ENCODE data around the gene GTF3C1.

Gene GTF3C1

DNA sequence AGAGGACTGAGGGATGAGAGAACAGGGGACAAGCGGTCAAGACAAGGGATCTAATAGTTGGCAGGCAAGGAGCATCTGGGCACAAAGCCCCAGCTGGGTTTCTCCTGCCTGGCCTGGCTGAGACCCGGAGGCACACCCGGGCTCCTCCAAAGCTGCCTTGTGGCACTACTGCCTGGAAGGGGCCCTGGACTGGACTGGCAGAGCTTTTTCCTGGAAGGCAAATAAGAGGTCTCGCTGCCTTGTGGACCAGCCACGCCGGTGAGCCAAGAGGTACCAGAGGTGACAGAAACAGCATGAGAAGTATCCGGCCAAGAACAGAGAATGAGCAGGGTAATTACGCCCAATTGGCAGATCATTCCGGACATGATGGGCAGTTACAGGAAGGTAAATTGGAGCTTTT, 64.6 kb downstream of the GTF3C1 start:
- no peak for DNase-seq

DNA sequence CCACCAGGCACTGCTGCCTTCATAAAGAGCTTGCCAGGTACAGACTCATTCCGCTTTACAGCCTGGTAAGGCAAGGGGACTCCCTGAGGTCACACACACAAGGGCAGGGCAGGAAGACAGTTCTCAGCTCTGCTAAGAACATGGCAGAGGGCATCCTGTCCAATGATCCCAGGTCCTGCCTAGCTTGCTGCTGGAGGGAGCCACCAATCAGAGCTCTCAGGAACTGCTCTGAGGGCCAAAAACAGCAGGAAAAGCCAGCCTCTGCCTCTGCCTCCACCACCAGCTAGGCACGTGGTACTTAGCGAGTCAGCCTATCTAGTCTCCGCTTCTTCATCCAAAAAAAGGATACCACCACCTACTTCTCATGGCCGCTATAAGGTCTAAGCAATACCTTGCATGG, 66.1 kb downstream of the GTF3C1 start:
- DNase-seq, result no peak

DNA sequence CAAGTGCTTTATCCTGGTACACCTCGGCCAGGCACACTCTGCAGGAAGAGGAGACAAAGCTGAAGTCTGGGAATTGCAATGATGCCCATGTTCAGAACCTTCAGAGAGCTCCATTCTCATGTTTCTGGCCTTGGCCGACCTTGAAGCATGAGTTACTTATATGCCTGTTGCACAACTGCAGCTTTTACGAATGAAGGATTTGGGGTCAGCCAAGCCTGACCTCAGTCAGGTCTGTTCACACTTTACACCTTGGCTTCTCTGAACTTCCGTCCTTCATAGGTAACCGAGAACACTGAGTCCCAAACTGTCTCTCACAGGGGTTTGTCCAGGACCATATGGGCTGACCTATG, 66.7 kb downstream of the GTF3C1 start:
- no peak for DNase-seq

DNA sequence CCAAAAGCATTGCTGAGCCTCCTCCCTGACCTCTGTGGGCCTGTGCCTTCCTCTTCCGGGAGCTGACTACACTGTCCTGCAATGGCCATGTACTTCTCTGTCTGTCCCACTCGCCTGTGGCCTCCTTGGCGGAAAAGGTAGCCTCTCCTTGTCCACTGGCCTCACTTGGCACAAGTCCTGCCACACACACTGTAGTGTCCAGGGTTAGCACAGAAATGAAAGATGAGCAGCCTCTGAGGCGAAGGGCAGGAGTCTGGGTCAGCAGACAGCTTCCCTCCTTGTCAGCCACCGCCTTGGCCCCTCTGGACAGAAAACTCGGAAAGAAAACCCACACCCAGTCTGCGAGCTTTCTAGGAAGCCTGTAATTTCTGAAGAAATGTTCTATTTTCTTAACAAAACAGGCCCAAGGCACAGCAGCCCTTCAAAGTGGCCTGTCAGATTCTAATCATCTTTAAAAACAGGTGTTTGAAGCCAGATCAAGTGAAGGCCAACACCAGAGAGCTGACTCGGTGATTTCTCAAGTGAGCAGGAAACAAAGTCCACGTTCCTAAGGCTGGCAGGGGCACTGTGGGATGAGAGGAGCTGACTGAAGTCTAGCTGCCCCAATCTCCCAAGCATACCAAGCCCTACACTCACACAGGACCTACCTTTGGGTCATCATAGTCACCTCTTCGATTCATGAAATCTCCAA, 67.2 kb downstream of the GTF3C1 start:
- DNase-seq, result no peak

DNA sequence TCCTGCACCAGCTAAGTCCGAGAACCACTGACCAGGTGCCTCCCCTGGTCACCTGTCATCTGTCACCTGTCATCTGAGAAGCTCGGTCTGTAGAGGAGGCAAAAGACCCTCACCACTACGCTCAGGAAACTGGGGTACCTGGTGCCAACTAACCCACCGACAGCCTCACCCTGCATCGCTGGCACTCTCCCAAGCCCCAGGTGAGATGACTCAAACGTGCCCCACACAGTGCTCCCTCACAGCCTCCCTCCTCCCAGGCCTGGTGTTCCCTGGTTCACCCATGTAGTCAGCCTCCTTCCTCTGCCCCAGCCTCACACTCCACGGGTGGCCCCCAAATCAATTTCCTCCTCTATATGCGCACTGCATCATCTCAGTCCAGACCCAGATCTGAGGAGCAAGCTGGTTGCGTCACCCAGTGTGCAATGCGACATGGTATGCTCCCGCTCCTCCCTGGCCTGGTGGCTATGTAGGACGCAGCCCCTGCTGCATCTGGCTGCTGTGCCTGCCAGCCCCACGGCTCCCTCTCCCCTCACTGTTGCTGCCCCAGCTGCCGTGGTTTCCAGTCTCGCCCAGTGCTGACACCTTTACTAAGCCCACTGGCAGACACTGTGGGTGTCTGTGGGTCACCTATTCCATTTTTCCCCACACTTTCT, 68.3 kb downstream of the GTF3C1 start:
- DNase-seq, result no peak

DNA sequence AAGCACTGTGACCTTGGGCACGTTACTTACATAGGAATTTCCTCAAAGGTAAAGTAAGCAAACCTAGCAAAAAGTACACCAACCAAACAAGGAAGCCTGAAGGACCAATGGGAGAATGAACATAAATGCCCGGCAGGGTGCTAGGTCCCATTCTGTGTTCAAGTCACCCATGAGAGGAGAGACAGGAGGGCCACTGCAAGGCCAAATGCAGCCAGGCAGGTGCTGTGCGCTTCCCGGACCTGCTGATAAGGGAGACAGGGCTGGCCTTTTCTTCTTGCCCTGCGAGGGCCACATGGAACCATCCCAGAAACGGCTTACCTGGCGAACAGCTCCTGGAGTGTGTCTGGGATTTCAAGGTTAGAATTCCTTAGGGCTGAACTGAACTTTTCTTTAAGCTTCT, 69.0 kb downstream of the GTF3C1 start:
- no peak for DNase-seq

DNA sequence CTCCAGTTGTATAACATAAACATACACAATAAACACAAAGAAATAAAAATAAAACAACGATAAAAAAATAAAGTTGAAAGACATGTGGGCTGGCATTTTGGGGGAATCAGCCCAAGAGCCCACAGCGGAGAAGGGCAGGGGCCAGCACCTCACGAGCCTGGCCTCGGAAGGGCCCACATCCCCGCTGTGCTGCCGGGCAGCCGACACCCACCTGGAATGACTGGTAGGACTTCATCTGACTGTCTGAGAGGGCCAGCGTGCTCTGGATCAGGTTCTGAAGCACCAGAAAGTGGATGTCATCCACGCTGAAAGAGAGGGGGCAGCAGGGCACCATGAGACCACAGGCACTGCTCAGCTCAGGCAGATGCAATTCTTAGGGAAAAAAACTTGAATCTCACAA, 73.5 kb downstream of the GTF3C1 start:
- no peak for DNase-seq

DNA sequence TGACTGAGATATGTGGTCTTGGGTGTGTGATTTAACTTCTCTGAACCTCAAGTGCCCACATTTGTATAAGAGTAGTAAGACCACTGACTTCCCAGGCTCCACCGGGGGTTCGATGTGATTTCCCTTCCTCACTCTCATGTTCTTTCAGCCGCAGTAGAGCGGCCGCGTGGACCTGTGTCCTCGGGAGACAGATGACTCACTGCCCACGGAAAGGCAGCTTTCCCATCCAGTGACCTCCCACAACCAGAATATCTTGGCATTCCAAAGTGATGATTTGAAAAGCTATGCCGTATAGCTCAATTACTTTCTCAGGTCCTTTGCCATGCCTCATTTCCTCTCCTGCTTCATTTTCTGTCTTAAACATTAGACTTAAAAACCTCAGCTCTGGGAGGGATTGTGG, 74.2 kb downstream of the GTF3C1 start:
- DNase-seq, result no peak

DNA sequence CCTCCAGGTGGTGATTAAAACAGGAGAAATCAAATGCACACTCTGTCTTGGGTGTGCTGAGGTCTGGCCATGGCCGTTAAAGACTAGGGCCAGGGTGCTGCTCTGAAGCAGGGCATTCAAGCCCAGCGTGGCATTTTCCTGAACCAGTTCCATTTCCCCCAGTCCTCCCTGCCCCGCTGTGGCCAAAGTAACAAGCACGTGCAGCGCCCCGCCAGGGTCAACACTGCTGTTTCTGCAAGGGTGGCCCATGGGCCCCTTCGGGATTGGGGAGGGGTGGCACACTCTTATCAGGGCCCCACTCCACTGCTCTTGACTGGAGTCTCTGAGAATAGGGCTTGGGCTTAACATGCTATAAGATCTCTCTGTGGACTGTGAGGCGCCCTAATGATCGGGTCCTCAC, 74.8 kb downstream of the GTF3C1 start:
- DNase-seq, result no peak

DNA sequence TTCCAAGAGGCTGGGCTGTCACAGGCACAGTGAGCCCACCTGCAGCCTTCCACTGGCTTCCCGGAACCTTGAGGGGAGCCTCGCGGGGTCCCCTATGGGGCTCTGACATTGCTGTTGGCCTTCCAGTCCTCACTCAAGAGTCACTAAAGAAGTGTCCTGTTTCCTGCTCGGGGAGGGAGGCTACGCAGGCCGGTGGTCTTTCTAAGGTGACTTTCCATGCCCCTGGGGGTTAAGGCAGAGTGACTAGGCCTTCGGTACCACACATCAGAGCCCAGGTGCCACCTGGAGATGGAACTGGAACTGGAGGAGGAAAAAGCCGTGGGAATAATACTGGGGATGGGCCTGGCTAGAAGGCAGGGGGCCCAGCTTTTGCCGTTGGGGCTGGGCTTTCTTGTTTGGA, 75.7 kb downstream of the GTF3C1 start:
- no peak for DNase-seq

DNA sequence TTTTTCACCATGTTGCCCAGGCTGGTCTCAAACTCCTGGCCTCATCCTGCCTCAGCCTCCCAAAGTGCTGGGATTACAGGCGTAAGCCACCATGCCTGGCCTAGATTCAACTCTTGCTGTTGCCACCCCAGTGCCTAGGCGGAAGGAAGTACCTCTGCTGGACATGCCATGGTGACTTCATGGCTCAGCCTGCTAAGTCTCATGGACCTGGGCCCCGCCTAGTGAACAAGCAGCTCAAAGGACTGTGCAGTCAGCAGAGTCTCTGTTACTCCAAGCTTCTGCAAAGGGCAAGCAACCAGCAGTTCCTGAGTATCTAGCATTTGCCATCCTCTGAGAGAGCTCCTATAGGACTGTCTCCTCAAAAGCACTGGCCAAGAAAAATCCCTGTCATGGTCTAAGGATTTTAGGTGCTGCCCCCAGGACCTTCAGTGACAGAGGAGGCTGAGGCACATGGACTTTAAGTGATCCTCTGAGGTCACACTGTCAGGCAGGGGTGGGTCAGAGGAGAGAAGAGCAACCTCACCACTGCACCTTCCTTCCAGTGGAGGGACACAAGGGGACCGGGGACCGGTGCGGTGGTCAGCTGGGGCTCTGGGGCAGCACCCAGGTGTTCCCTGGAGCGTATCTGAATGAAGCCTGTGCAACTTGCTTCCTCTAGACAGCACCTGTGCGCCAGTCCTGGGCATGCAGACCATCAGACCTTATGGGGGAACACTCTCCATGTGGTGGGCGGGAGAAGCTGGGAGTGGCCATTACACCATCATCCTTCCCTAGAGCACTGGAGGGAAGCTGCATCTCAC, 76.4 kb downstream of the GTF3C1 start:
- DNase-seq, result no peak

DNA sequence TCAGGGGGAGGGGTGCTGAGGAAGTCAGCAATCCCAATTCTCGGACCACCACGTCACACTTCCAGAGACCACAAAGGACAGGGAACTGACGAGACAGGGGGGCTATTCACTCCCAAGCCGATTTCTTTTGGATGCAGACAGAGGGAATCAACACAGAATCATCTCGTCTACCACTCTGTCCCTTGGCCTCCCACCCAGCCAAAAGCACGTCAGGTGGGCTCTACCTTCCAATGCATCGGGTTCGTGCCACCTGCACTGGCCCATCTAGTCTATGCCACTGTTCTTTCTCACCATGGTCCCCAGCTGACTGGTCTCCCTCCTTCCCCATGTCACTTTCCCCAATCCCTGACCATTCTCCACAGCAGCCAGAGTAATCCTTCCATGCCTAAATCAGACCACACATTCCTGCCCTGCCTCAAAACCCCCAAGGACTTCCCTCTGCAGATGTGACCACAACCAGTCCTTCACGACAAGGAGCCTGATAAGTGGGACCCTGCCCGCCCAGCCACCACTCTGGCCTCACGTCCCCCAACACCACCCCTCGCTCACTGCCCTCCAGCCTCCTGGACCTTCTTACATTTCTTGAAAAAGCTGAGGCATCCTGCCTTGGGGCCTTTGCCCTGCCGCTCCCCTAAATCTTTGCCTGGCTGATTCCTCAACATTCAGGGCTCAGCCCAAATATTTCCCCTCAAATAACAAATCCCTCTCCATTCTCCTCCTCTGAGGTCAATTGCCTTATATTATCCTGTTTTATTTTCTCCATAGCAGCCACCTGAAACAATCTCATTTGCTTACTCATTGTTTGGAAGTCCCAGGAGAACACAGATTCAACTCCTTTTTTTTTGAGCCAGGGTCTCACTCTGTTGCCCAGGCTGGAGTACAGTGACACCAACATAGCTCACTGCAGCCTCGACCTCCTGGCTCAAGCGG, 77.4 kb downstream of the GTF3C1 start:
- no peak for DNase-seq

DNA sequence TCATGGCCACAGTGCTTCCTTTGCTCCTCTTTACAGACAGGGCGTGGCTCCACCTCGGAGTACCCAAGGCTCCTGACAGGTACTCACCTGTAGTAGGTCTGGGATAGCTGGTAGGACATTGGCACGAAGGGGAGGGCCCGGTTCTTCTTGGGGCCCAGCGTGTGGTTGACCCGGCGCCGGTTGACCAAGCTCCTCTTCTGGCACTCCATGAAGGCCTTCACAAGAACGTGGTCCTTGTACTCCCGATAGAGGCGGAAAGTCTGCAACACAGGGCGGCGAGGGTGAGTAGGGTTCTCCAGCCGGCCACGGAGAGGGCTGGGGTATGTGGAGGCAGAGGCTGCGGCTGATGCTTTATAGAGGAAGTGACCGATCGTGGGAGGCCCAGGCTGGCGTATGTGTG, 78.1 kb downstream of the GTF3C1 start:
- no peak for DNase-seq

DNA sequence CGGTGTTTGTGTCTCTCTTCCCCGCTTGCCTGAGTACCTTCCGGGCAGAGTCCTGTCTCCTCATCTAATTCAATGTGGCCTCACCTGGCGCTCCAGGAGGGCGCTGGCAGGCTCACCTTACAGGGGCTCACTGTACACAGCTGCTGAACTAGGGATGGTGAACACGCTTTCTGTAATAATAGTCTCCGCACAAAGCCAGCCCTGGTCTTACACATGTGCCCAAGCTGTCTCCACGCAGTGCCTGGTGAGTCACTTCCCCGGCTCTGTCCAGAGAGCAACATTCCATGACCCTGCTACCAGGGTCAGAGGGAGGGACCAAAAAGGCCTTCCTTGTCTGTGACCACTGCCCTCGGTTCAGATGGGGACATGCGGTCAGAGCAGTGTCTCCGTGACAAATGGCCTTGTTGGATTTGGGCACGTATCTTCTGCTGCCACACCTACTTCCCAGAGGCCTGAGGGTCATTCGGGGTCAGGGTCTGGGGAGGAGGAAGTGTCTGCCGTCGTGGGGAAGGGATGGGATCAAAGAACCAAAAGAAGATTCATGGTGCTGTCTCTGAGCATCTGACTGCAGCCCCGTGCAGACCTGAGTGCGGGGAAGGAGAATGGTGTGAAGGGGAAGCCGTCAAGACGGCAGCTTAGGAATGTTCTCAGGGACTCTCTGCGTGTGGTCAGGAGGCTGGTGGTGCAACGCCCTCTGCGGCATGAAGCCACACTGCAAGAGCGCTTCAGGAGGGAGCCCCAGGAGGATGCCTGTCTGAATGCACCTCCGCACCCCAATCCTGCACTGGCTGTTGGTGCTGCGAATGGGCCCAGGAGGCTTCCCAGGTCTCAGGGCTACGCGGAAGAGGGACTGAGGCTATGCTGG, 78.9 kb downstream of the GTF3C1 start:
- no peak for DNase-seq

DNA sequence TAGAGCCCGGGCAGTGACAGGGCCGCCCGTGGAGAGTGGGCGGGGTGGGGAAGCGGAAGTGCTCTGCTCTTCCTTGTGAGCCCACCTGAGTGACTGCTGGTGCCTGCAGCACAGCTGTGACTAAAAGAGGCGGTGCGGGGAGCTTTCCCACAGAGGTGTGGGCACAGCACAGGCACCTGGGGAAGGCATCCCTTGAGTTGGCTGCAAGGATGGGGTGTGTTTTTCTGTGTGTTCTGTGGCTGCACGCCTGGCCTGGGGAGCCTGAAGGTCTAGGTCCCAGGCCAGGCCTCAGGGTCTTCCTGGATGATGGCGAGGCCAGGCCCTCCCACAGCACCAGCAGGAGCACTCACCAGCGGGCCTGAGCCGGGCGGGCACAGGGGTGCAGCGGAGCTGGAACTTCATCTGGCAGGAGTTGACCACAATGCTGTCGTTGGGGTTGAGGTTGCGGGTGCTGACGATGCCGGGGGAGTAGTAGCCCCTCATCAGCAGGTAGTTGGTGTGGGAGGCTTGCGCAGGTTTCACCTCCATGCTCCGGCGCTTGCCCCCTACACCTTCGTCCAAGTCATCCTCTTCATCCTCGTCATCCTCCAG, 80.7 kb downstream of the GTF3C1 start:
- no peak for DNase-seq

DNA sequence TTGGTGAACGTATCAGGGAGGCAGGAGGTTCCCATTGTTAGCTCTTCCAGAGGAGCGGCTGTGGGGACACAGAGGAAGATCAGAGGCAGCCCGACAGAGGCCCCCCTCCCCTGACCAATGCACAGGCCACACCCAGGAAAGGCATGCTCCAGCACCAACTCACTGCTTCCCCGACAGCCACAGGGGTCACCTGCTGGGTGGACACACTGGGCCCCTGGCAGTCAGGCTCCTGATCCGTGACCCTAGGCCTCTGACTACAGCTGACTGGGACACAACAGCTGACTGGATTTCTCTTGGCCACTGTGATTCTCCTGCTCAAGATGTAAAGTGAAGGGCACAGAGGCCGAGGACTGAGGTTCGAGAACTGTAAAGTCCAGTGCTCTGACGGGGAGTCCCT, 84.2 kb downstream of the GTF3C1 start:
- no peak for DNase-seq

DNA sequence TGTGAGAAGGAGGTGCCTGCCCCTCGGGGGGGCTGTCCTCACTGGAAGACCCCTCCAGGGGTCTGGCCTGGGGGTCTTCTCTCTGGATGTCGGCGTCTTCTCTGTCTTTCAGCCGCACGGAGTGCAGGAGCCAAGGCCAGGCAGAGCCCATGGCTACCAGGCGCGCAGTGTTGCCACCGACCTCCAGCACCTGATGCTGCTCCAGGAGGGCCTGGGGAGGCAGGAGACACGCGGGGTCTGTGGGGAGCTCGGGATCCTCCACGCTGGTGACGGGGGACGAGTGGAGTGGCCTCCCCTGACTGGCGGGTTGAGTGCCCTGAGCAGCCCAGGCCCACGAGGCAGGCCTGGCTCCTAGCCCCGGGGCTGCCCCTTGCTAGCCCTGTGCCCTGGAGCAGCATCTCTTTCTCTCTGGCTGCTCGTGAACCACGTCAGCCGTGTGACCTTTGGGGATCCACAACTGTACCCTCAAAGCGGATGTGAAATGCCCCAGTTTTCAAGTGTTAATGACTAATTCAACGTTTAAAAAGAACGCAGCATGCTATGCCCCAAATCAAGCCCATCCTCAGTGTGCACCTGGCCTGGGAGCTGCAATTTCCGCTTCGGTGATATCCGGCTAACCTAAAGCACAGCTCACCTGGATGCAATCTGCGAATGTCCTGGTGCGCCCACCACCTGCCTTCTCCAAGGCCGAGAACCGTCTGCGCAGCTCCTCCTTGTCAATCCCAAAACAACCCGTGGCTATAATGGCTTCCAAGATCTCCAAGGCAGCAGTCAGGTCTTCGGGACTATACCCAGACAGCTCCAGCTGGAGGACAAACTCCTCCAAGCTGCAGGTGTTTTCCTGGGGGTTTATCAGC, 84.9 kb downstream of the GTF3C1 start:
- no peak for DNase-seq

DNA sequence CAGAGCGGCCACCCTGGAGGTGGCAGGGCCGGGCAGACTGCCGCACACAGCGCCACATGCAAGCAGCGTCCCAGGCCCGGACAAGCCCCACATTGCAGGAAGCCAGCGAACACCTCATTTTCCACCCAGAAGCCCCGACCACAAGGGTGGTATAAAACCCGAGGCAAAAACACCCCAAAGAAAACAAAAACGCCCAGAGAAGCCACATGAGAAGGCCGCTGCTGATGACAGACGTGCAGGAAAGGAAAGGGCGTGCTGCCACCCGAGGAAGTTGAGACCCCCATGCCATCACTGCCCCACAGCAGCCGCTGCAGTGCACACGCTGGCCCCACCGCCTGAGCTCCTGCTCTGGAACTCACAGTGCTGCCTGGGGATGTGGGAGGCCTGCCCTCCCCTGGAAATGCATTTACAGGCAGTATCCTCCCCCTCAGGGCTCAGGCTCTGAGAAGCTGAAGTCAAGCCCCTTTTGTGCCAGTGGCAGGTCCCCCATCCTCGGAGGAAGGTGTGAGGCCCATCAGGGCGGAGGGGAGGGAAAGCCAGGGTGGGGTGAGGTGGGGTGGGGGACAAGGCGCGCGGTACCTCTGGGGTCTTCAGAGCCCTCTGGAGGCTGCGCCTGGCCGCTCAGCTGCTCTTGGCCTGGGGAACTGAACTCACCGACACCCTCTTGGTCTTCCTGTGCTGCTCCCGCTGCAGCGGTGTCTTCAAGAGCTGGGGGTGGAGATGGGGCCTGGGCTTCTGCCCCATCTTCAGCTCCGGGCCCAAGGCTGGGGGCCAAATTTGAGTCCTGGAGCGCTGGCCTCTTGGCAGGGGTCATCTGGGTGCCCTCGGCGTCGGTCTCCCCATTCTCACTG, 85.7 kb downstream of the GTF3C1 start:
- peak; percentile 24 for DNase-seq

DNA sequence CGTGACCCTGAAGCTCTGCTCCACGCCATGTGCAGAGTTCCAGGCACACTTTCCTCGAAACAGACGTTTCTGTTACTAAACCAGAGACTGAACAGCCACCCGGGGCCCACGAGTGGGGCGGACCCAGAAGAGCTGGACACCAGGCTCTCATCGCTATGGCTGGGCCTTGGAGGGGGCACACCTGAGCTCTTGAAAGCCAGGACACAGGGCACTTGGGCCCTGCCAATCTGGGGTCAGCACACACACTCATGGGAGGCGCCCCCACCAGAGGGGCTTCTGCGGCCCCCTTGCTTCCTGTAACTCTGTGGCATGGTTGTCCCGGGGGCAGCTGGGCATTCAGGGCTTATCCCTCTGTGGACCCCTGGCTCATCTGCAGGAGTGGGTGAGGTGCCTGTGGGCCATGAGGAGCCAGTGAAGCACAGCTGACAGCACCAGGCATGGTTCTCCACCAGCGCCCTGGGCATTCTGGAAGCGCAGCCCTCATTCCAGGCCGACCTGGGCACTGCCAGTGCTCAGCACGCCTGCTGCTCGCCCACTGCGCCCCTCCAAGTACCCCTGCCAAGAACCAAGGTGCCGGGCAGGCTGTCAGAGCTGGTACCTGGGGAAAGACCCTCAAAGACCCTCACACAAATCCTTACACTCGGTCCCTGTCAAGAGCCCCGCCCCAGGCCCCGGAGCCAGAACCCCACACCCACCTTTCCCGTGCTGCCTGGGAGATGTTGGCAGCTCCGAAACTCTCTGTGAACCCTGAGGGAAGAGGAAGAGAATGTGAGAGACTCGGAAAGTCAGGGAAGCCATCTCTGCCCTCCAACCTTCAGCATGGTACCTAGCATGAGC, 86.6 kb downstream of the GTF3C1 start:
- no peak for DNase-seq
